ENCODE results near the gene VMP1.

VMP1 gene

DNA sequence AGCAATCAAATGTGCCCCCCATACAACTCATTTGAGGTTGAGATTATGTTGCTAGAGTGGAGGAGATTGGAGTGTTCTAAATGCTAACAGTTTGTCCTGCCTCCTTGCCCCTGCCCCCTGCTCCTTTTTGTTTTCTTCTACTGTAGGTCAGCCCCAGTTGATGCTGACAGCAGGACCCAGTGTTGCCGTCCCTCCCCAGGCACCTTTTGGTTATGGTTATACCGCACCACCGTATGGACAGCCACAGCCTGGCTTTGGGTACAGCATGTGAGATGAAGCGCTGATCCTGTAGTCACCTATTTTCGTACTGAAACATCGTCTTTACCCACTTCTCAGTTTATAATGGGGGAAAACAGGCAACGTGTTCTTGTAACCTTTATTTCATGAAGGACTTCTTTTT lies 13.9 kb upstream of the VMP1 start:
- H3K27ac ChIP-seq: no peak overlapping the region
- TF ChIP-seq, protein P1, sequence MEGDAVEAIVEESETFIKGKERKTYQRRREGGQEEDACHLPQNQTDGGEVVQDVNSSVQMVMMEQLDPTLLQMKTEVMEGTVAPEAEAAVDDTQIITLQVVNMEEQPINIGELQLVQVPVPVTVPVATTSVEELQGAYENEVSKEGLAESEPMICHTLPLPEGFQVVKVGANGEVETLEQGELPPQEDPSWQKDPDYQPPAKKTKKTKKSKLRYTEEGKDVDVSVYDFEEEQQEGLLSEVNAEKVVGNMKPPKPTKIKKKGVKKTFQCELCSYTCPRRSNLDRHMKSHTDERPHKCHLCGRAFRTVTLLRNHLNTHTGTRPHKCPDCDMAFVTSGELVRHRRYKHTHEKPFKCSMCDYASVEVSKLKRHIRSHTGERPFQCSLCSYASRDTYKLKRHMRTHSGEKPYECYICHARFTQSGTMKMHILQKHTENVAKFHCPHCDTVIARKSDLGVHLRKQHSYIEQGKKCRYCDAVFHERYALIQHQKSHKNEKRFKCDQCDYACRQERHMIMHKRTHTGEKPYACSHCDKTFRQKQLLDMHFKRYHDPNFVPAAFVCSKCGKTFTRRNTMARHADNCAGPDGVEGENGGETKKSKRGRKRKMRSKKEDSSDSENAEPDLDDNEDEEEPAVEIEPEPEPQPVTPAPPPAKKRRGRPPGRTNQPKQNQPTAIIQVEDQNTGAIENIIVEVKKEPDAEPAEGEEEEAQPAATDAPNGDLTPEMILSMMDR (conservative IDR thresholded peaks at IDR 0.05): no peak
- TF ChIP-seq ZFX (IDR thresholded peaks at IDR 0.05): no peak

DNA sequence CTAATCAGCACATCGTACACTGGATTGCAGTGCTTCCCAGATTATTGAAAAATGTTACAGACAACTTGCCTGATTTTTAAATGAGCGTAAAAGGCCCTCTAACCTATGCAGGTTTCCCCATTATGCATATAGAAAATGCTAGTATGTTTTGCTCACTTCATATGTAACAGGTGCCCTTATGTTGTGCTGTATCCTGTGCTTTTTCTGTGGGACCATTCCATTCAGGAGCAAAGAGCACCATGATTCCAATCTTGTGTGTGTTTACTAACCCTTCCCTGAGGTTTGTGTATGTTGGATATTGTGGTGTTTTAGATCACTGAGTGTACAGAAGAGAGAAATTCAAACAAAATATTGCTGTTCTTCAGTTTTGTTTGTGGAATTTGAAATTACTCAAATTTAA lies 13.1 kb upstream of the VMP1 start:
- no peak overlapping the region for H3K27ac ChIP-seq
- TF ChIP-seq ZFX (IDR thresholded peaks at IDR 0.05): no peak
- TF ChIP-seq, protein P1 (conservative IDR thresholded peaks at IDR 0.05): no peak

DNA sequence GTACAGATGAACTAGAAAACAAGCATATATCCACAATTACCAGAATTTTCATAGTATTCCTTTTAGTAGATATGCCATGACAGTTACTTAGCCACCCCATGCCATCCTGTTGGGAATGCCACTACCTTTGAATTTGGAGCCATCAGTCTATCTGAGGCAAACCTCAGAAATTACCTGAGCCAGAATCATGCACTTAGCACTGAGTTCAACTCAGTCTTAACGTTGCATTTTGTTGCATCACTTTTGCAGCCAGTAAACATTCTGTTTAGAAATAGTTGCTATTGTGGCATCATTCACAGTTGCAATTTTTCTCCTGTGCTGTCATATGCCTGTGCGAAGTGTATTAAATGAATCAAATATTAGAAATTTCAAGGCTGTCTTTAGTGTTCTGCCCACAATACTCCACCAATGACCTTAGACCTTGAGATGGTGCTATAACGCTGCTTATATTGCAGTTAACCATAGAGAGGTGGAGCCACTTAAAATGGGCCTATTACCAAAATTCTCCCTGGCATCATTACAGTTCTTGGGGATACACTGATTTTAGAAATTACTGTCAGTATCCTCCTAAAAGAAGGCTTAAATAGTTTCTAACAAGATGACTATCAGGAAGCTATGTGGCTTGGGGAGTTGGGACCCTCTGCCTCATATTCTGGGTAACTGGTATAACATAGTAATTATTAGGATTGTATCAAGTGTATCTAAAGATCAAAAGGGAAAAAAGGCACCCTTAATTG lies 11.3 kb upstream of the VMP1 start:
- H3K27ac ChIP-seq: no peak overlapping the region
- no peak for TF ChIP-seq ZFX (IDR thresholded peaks at IDR 0.05)
- TF ChIP-seq, protein P1 (conservative IDR thresholded peaks at IDR 0.05): no peak

DNA sequence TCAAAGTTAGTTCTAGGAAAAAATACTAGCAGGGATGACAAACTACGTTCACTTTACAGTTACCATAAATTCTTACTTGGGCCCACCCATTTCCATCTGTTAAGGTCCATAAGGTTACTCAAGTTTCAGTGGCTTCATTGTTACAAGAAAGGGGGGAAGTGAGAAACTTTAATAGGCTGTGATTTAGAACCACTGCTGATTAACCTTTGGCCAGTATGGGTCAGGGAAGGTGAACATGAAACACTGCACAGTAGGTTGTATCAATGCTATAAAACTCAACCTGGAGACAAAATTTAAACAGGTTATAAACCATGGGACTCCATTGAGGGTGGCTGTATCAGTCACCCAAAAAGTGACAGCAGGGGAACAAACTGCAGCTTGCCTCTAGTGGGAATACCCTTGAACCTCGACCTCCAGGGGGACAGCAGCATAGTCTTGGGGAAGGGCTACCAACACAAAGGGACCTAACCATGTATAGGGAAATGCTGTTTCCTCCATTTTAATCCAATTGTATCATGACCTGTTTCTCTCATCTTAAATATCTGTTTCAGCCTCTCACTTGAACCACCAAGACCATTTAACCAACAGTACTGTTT lies 10.7 kb upstream of the VMP1 start:
- H3K27ac ChIP-seq: no peak overlapping the region
- TF ChIP-seq, protein P1 (conservative IDR thresholded peaks at IDR 0.05): no peak
- no peak for TF ChIP-seq ZFX (IDR thresholded peaks at IDR 0.05)

DNA sequence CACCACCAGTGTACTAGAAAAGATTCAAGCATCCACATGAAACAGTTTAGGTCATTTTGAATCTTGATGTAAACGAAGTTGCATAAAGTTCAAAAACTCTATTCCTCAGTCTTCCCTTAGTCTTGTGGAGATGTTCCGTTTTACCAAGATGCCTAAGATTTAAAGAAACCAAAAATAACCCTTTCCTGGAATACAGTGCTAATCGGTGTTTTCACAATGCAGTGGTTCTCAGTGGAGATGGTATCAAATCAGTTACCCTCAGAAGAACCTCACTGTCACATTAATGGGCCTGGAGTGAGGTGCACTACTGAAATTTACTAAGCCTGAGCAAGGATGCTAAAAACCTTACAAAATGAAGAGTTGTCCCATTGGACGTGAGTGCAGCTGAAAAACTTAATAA lies 9.3 kb upstream of the VMP1 start:
- no peak for TF ChIP-seq ZFX (IDR thresholded peaks at IDR 0.05)
- TF ChIP-seq, protein P1 (conservative IDR thresholded peaks at IDR 0.05): no peak
- H3K27ac ChIP-seq: no peak overlapping the region

DNA sequence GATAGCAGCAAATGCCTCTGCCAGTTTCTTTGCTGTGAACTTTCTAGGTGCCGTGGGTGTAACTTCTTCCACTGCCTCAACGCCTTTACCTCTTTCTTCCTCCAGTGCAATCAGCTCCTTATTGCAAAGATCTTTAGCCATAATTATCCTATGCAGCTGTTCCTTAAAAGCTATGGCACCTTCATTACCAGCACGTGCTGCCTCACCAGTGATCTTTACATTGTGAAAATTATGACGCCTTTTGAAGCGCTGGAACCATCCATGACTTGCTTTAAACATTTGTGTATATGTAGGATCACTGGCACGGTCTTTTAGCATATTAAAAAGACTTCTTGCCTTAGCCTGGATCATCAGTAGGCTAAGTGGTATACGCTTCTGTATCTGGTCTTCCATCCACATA lies 8.2 kb upstream of the VMP1 start:
- no peak overlapping the region for H3K27ac ChIP-seq
- no peak for TF ChIP-seq ZFX (IDR thresholded peaks at IDR 0.05)
- TF ChIP-seq, protein P1 (conservative IDR thresholded peaks at IDR 0.05): no peak

DNA sequence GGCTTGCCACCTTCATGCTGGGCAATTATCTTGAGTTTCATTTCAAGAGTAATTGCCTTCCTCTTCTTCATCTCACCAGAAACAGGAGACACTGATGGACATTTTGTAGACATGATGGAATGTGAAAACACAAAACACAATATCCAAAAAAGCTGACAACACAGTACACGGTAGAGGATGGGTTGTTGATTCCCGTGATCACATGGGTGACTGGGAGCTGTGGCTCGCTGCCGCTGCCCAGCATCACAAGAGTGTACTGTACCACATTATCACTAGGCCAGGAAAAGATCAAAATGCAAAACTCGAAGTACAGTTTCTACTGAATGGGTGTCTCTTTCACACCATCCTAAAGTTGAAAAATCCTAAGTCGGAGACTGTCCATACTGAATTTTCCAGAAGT lies 7.7 kb upstream of the VMP1 start:
- H3K27ac ChIP-seq: no peak overlapping the region
- TF ChIP-seq ZFX (IDR thresholded peaks at IDR 0.05): no peak
- TF ChIP-seq, protein P1 (conservative IDR thresholded peaks at IDR 0.05): no peak
